GM19328 (cell line): Measurements from ENCODE around the gene DTD1.
"Not testable (repeated sequence)": the region's sequence is repeated elsewhere in the genome, so short reads cannot be mapped to it uniquely, and the experiment has no call there.

Experiments used
- ATAC-seq: cut with Tn5 transposase; IDR thresholded peaks from one replicate; pipeline ENCODE4 v1.9.1; 2021; ENCODE audit warnings: mild to moderate bottlenecking, moderate library complexity; ENCODE audit not compliant: unreplicated experiment

The DTD1 gene

GRCh38 chr20:18738055-18738454 is 150.2 kb downstream of the DTD1 start:
- no peak for ATAC-seq

GRCh38 chr20:18738888-18739287 is 151.0 kb downstream of the DTD1 start:
- ATAC-seq, result no peak

DNA sequence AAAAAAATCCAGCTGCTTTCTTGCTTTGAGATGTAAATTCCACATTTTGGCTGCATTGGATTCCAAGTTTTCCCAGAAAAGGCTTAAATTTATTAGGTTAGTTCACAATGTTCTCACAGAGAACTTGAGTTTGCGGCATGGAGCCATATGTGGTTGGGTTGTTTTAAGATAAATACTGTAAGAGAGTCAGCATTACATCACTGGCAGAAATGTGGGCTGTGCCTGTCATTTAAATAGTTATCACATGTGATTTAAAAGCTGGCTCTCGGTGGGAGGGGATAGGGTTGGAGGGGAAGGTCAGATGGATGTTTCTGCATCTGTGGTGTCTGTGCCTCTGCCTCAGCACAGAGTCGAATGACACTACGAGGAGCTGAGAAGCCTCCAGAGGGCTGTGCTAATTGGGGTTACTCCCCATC is 151.9 kb downstream of the DTD1 start:
- no peak for ATAC-seq

DNA sequence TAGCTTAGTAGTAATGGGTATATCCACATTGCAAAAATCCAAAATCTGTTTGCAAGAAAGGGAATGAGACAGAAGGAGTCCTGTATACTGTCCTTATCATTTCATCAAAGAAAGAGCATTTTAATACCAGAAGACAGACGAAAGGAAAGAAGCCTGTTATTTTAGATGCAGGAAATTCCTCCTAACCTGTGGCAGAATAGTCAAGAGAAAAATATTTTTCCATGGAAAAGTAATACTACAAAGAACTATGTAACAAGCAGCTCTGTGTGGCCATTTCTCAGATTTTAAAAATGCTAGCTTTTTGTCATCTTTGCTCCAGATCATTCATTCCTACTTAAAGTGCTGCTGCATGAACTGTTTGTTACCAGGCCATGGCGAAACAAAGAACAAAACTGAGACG is 152.9 kb downstream of the DTD1 start:
- no peak for ATAC-seq

- ATAC-seq, result no peak
Measured at GRCh38 chr20:18742841-18743240, 155.0 kb downstream of the DTD1 start.

- ATAC-seq, result no peak
Measured at GRCh38 chr20:18743665-18744440, 156.0 kb downstream of the DTD1 start.

- ATAC-seq, result no peak
Measured at GRCh38 chr20:18747090-18747489, 159.2 kb downstream of the DTD1 start.

DNA sequence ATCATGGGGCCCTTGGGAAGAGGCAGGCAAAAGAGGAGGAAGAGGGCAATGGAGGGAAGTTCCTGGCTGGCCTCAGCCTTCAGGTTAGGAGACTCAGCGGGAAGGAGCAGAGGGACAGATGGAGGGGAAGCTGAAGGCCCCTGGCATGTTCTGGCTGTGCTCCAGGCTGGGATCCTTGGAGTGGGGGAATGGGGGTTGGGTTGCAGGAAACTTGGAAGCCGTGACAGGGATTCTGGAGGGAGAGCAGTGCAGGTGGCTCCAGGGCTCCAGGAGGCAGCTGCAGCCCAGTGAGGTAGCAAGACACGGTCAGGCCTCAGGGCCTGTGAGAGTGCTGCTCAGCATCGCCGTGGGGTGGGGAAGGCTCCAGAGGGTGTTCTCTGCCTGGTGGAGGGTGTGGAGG is 161.1 kb downstream of the DTD1 start:
- no peak for ATAC-seq

- ATAC-seq, result no peak
Measured at GRCh38 chr20:18749528-18749927, 161.7 kb downstream of the DTD1 start.

DNA sequence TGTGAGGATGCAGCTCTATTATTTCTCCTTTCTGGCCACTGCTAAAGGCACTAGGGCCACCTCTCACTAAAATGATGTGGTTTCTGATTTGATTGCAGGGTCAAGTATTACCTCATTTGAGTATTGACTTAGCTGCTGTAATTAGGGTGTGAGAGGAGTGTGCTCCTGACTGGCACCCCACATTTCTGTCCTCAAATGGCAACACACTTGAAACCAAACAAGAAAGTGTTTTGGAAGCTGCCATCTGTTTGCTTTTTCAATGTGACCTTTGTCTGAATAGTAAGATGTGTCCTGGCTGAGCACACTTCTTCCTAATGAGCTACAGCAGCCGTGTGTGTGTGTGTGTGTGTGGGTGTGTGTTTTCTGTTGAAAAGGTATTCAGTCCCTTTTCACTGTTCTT is 162.9 kb downstream of the DTD1 start:
- ATAC-seq, result no peak

DNA sequence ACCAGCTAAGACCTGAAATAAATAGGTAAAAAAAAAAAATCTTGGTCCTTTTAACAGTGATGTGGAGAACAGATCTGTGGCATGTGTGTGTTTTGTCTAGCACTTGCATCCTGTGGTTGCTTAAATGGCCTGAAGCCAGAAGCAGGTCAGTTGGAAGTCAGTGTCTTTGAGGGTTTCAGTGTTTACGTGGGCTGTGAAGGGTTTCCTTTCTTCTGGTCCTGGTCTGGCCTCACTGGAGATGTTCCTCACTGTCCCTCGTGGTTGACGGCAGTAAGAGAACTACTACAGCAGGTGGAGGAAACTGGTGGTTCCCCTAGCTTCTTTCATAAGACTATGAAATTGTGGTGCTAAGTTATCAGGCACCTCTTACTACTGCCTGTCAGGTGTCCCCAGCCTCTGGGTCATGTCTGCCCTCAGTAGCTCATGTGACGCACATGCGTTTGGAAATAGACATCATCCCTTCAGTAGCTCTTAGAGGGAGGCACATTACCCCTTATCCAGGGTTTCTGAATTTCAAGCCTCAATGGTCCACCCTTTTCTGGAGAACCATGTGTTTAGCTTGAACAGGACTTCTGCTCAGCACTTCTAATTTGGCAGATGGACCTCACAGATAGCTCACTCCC is 166.3 kb downstream of the DTD1 start:
- peak; percentile 96 for ATAC-seq

DNA sequence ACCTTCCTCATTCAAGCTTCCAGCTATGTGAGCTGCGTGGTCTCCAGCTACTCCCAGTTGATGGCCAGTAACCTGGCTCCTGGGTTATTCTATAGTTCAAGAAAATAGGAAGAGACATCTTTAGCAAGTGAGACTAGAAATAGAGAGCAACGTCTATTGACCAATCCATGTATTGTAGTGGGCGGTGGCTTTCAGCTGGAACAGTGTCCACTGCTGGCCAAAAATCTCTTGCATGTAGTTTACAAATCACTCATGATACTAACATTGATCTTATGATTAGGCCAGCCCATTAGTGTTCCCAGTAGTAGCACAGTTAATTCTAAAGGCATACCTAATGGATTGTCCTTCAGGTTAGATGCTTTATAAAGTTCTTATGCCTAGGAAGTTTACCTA is 166.8 kb downstream of the DTD1 start:
- ATAC-seq, result no peak

GRCh38 chr20:18760852-18761251 is 173.0 kb downstream of the DTD1 start:
- ATAC-seq, result not testable (repeated sequence)

DNA sequence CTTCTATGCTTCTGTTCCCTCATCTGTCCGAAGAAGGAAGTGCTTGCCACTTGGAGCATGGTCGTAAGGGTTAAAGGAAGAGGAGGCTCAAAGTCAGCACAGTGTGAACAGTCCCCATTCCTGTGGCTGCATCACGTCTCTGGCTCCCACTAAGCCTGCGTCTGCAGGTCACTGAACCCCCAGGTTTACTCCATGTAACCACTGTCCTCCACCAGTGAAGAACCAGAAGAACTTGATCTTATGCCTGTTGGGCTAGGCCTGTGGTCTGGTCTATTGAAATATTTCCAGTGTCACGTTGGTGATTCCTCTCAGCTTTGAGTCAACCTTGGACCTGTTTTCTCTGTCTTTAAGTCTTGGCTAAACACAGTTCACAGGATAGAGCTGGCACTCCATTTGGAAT is 179.8 kb downstream of the DTD1 start:
- no peak for ATAC-seq

GRCh38 chr20:18773566-18773965 is 185.7 kb downstream of the DTD1 start:
- ATAC-seq, result no peak

DNA sequence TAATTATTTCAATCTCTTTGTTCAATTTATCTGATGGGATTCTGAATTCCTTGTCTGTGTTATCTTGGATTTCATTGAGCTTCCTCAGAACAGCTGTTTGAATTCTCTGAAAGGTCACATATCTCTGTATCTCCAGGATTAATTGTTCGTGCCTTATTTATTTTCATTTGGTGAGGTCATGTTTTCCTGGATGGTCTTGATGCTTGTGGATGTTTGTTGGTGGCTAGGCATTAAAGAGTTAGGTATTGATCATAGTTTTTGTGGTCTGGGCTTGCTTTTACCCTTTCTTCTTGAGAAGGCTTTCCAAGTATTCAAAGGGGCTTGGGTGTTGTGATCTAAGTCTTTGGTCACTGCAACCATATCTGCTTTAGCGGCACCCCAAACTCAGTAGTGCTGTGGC is 186.4 kb downstream of the DTD1 start:
- no peak for ATAC-seq

DNA sequence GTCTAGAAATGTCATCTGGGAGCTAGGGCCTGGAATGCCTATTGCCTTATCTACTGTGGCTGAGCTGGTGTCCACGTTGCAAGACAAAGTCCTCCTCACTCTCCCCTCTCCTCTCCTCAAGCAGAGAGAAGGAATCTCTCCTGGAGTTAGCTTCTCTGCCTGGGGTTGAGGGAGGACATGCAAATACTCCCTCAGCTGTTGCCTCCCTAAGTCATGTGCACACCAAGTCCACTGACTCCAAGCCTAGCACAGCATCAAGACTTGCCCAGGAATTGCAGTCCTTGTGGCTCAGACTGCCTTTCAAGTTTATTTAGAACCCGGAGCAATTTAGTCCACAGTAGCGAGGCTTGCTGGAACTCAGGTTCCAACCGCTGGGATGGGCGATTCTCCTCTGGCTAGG is 187.8 kb downstream of the DTD1 start:
- no peak for ATAC-seq

GRCh38 chr20:18778690-18779392 is 191.0 kb downstream of the DTD1 start:
- ATAC-seq, result no peak

- no peak for ATAC-seq
Measured at GRCh38 chr20:18780385-18781130, 192.7 kb downstream of the DTD1 start.

DNA sequence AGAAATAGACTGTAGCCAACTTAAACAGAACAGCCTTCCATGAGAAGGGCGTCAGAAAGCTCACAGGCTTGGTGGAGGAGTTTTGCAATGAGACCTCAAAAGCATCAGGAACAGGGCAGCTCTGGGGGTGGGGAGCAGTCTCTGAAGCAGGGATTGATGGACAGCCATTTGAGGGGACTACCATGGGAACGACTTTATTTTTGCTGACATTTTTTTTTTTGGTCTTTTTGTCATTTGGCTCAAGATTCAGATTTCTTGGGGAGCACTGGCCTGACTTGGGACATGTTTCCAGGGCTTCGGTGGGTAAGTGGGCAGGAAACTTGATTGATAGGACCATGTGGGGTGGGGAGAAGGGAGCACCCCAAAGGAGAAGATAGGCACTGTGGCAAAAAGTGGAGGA is 193.7 kb downstream of the DTD1 start:
- ATAC-seq, result no peak

DNA sequence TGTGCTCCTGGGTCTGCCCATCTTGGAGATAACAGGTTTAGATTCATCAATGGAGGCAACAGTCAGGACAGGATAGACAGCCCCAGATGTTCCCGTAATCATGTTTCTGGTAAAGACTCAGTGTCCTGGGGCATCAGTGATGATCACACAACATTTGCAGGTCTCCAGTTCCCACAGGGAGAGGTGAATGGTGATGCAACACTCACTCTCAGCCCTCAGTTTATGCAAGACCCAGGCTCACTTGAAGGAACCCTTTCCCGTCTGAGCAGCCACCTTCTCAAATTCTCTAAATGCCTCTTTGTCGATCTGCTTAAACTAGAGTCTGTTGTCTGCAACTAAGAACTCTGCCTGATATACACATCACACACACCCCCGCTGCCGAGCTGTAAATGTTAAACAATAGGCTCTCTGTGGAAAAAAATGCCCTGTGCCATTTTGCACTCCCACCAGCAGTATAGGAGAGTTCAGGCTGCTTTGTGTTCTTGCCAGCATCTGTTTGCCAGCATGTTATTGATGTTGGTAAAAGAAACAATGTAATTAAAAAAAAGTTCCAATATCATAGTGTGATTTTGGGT is 195.6 kb downstream of the DTD1 start:
- ATAC-seq, result no peak
